ENCODE results near the gene EPB41L4B. TPM values are rescaled to one million over a fixed set of nuclear protein-coding genes. Genes with fewer than 3 reads are reported as not detected.
A peak's percentile ranks its signal among the peaks of the same experiment; 100 is the strongest.

The EPB41L4B gene
- total RNA-seq, 1 experiment from 2014 or later = not detected

DNA sequence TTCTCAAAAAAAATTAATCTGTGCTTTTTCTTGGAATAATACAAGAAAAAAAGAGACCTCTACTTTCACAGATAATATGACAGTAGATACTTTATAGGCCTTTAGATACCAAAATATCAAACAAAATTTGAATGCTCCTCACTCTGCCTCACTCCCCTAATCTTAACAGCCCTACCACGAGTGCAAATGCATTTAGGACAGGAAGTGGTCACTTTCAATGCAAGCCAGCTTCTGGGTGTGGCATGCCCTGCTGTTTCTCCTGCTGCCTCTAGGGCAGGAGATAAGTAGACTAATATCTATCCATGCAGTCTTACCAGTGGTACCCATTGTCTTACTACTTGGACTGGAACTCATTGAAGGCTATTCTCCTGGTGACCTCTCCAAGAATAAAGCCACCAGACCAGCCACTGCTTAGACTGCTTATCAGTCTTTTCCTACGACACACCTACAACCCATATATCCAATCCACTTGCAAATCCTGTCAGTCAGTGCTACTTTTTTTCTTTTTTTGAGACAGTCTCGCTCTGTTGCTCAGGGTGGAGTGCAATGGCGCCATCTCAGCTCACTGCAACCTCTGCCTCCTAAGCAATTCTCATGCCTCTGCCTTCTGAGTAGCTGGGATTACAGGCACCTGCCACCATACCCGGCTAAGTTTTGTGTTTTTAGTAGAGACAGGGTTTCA is 176.8 kb downstream of the EPB41L4B start:
- no peaks in the 10 kb centered on the region for H3K36me3 ChIP-seq (ENCODE audit: insufficient read depth, low read length)
- no peaks in the 10 kb centered on the region for H3K4me1 ChIP-seq (ENCODE audit: low read length)
- no peaks in the 10 kb centered on the region for H4K20me1 ChIP-seq (ENCODE audit: insufficient read depth, low read depth, low read length)
- no peak overlapping the region for H3K4me3 ChIP-seq (ENCODE audit: low read length)
- H3K27ac ChIP-seq (ENCODE audit: low read length) = no peak overlapping the region
- DNase-seq = peak; percentile 64
- H3K79me2 ChIP-seq (ENCODE audit: low read length) = no peaks in the 10 kb centered on the region
- H3K27me3 ChIP-seq (ENCODE audit: low read length) = no peaks in the 10 kb centered on the region
- H3K9me3 ChIP-seq (ENCODE audit: low read length) = no peaks in the 10 kb centered on the region
- no peaks in the 10 kb centered on the region for H3K9me2 ChIP-seq (replicated peaks; ENCODE audit: insufficient read depth, low read length)
- H3K9ac ChIP-seq (ENCODE audit: low read length) = no peak overlapping the region
- H3K4me2 ChIP-seq (ENCODE audit: low read depth, low read length, poor library complexity, severe bottlenecking) = no peak overlapping the region
- no peak overlapping the region for H2AFZ ChIP-seq (ENCODE audit: low read length)

DNA sequence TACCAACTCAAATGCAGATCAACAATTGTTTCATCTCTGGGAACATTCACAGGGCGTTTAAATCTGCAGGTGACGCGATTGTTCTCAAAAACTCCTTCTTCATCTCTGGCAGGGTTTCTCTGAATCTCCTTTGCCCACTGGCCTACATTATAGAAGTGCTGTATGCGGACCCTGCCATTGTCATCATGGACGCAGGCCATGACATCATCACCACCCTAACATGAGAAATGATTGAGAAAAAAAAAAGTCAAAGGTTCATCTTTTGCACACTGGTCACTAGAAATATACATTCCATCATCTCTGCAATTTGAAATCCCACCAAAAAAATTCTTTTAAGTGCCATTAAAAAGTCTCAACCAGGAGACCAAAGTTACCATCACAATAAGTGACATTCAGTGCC is 179.5 kb downstream of the EPB41L4B start:
- Histone ChIP-seq H3K4me3 (ENCODE audit: low read length) (no peak overlapping the region), H3K27me3 (ENCODE audit: low read length) (no peaks in the 10 kb centered on the region), H2AFZ (ENCODE audit: low read length) (no peak overlapping the region), H3K4me2 (ENCODE audit: low read depth, low read length, poor library complexity, severe bottlenecking) (no peak overlapping the region), H3K9me2 (replicated peaks; ENCODE audit: insufficient read depth, low read length) (no peaks in the 10 kb centered on the region), H3K27ac (ENCODE audit: low read length) (no peak overlapping the region), H3K36me3 (ENCODE audit: insufficient read depth, low read length) (no peaks in the 10 kb centered on the region), H3K9ac (ENCODE audit: low read length) (no peak overlapping the region), H3K9me3 (ENCODE audit: low read length) (no peaks in the 10 kb centered on the region), H3K4me1 (ENCODE audit: low read length) (no peaks in the 10 kb centered on the region), H3K79me2 (ENCODE audit: low read length) (no peaks in the 10 kb centered on the region), H4K20me1 (ENCODE audit: insufficient read depth, low read depth, low read length) (no peaks in the 10 kb centered on the region)
- no peak for DNase-seq

DNA sequence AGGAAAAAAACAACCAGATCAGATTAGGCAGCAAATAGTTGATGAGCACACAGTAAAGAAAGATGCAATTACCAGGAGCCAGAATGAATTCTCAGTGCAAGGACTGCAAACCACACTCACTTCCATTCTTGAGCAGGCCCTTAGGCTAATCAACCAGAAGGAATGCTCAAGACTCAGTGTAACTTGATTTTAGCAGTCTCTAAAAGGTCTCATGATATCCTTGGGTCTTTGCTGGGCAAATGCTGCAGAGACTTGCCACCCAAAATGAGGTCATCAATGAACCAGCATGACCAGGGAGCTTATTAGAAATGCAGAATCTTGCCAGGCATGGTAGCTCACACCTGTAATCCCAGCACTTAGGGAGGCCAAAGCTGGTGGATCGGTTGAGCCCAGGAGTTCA is 181.0 kb downstream of the EPB41L4B start:
- no peak overlapping the region for H2AFZ ChIP-seq (ENCODE audit: low read length)
- H3K4me1 ChIP-seq (ENCODE audit: low read length) = no peaks in the 10 kb centered on the region
- H3K9me3 ChIP-seq (ENCODE audit: low read length) = no peaks in the 10 kb centered on the region
- DNase-seq = no peak
- H3K4me3 ChIP-seq (ENCODE audit: low read length) = no peak overlapping the region
- H3K79me2 ChIP-seq (ENCODE audit: low read length) = no peaks in the 10 kb centered on the region
- H3K27ac ChIP-seq (ENCODE audit: low read length) = no peak overlapping the region
- H4K20me1 ChIP-seq (ENCODE audit: insufficient read depth, low read depth, low read length) = no peaks in the 10 kb centered on the region
- H3K36me3 ChIP-seq (ENCODE audit: insufficient read depth, low read length) = no peaks in the 10 kb centered on the region
- H3K9ac ChIP-seq (ENCODE audit: low read length) = no peak overlapping the region
- no peaks in the 10 kb centered on the region for H3K9me2 ChIP-seq (replicated peaks; ENCODE audit: insufficient read depth, low read length)
- H3K27me3 ChIP-seq (ENCODE audit: low read length) = no peaks in the 10 kb centered on the region
- H3K4me2 ChIP-seq (ENCODE audit: low read depth, low read length, poor library complexity, severe bottlenecking) = no peak overlapping the region

DNA sequence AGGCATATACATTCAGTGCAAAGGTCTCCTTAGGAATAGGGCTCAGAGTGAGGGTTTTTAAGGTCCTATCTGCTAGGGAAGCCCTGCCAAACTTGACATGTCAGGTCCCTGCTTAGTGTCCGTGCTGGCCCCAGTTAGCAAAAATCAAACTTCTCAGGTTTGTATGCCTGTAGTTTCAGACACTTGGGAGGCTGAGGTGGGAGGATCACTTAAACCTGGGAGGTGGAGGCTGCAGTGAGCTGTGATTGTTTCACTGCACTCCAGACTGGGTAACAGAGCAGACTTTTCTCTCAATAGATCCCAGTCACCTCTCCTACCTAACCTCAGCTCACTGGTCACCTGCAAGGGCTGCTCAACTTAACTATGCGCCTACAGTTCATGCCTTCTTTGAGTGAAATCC is 182.4 kb downstream of the EPB41L4B start:
- Histone ChIP-seq H3K9ac (ENCODE audit: low read length) (no peak overlapping the region), H3K27me3 (ENCODE audit: low read length) (no peaks in the 10 kb centered on the region), H3K4me3 (ENCODE audit: low read length) (no peak overlapping the region), H3K9me2 (replicated peaks; ENCODE audit: insufficient read depth, low read length) (no peaks in the 10 kb centered on the region), H3K27ac (ENCODE audit: low read length) (no peak overlapping the region), H4K20me1 (ENCODE audit: insufficient read depth, low read depth, low read length) (no peaks in the 10 kb centered on the region), H3K4me2 (ENCODE audit: low read depth, low read length, poor library complexity, severe bottlenecking) (no peak overlapping the region), H3K4me1 (ENCODE audit: low read length) (no peaks in the 10 kb centered on the region), H3K9me3 (ENCODE audit: low read length) (no peaks in the 10 kb centered on the region), H2AFZ (ENCODE audit: low read length) (no peak overlapping the region), H3K36me3 (ENCODE audit: insufficient read depth, low read length) (no peaks in the 10 kb centered on the region), H3K79me2 (ENCODE audit: low read length) (no peaks in the 10 kb centered on the region)
- DNase-seq = no peak

DNA sequence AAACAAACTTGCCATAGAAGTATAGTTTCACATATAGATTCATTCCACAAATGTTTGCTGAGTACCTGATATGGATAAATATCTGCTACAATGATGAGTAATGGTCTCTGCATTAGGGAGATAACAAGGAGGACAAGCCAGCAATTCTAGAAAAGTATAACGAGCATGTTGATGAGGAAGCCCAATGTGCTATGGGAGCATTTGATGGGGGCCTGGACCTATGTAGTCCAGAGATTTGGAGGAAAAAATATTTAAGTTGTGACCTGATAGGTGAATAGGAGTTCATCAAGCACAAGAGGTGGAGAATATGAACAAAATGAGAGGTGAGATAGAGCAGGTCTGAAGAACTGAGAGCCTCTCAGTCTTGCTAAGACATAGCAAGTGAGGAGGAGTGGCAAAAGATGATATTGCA is 186.7 kb downstream of the EPB41L4B start:
- H3K9ac ChIP-seq (ENCODE audit: low read length) = no peak overlapping the region
- H3K4me1 ChIP-seq (ENCODE audit: low read length) = no peaks in the 10 kb centered on the region
- H3K79me2 ChIP-seq (ENCODE audit: low read length) = no peaks in the 10 kb centered on the region
- H3K27me3 ChIP-seq (ENCODE audit: low read length) = no peaks in the 10 kb centered on the region
- H2AFZ ChIP-seq (ENCODE audit: low read length) = no peak overlapping the region
- H3K9me3 ChIP-seq (ENCODE audit: low read length) = no peaks in the 10 kb centered on the region
- no peaks in the 10 kb centered on the region for H3K36me3 ChIP-seq (ENCODE audit: insufficient read depth, low read length)
- H3K9me2 ChIP-seq (replicated peaks; ENCODE audit: insufficient read depth, low read length) = no peaks in the 10 kb centered on the region
- H3K27ac ChIP-seq (ENCODE audit: low read length) = no peak overlapping the region
- no peak overlapping the region for H3K4me3 ChIP-seq (ENCODE audit: low read length)
- no peak overlapping the region for H3K4me2 ChIP-seq (ENCODE audit: low read depth, low read length, poor library complexity, severe bottlenecking)
- DNase-seq = no peak
- no peaks in the 10 kb centered on the region for H4K20me1 ChIP-seq (ENCODE audit: insufficient read depth, low read depth, low read length)

DNA sequence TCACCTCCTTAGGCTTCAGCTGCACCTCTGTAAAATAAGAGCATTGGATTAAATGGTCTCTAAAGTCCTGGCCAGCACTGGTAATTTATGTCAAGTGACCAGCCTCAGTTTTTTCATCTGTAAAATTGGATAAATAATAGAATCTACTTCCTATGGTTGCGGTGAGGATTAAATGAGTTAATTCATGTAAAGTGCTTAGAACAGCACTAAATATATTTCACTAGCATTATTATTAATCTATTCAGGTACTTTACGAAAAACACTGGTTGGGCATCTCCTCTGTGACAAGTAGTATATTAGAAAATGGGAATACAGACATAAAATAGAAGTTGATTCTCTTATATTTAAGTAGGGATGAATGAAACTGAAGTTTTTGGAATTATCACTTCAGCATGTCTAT is 187.3 kb downstream of the EPB41L4B start:
- Histone ChIP-seq H3K9me3 (ENCODE audit: low read length) (no peaks in the 10 kb centered on the region), H2AFZ (ENCODE audit: low read length) (no peak overlapping the region), H3K79me2 (ENCODE audit: low read length) (no peaks in the 10 kb centered on the region), H3K9ac (ENCODE audit: low read length) (no peak overlapping the region), H3K4me1 (ENCODE audit: low read length) (no peaks in the 10 kb centered on the region), H3K36me3 (ENCODE audit: insufficient read depth, low read length) (no peaks in the 10 kb centered on the region), H4K20me1 (ENCODE audit: insufficient read depth, low read depth, low read length) (no peaks in the 10 kb centered on the region), H3K9me2 (replicated peaks; ENCODE audit: insufficient read depth, low read length) (no peaks in the 10 kb centered on the region), H3K4me2 (ENCODE audit: low read depth, low read length, poor library complexity, severe bottlenecking) (no peak overlapping the region), H3K27me3 (ENCODE audit: low read length) (no peaks in the 10 kb centered on the region), H3K27ac (ENCODE audit: low read length) (no peak overlapping the region), H3K4me3 (ENCODE audit: low read length) (no peak overlapping the region)
- DNase-seq = no peak

DNA sequence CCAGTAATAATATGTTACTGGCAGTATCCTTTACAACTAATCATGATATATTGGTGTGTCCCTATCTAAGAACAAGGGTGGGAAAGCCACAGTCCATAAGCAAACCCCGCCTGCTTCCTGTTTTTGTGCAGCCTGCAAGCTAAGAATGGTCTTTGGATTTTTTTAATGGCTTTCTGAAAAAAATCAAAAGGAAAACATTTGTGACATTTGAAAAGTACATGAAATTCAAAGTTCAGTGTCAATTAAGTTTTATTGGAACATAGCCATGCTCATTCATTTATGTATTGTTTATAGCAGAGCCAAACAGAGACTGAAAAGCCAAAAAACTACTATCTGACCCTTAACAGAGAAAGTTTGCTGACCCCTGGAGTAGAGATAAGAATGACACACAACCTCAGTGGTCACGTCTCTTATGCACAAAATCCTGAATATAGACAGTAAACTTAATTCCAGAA is 188.3 kb downstream of the EPB41L4B start:
- Histone ChIP-seq H3K9ac (ENCODE audit: low read length) (no peak overlapping the region), H3K4me3 (ENCODE audit: low read length) (no peak overlapping the region), H3K9me3 (ENCODE audit: low read length) (no peaks in the 10 kb centered on the region), H2AFZ (ENCODE audit: low read length) (no peak overlapping the region), H3K9me2 (replicated peaks; ENCODE audit: insufficient read depth, low read length) (no peaks in the 10 kb centered on the region), H3K27ac (ENCODE audit: low read length) (no peak overlapping the region), H3K79me2 (ENCODE audit: low read length) (no peaks in the 10 kb centered on the region), H3K27me3 (ENCODE audit: low read length) (no peaks in the 10 kb centered on the region), H3K4me2 (ENCODE audit: low read depth, low read length, poor library complexity, severe bottlenecking) (no peak overlapping the region), H3K36me3 (ENCODE audit: insufficient read depth, low read length) (no peaks in the 10 kb centered on the region), H3K4me1 (ENCODE audit: low read length) (no peaks in the 10 kb centered on the region), H4K20me1 (ENCODE audit: insufficient read depth, low read depth, low read length) (no peaks in the 10 kb centered on the region)
- no peak for DNase-seq

DNA sequence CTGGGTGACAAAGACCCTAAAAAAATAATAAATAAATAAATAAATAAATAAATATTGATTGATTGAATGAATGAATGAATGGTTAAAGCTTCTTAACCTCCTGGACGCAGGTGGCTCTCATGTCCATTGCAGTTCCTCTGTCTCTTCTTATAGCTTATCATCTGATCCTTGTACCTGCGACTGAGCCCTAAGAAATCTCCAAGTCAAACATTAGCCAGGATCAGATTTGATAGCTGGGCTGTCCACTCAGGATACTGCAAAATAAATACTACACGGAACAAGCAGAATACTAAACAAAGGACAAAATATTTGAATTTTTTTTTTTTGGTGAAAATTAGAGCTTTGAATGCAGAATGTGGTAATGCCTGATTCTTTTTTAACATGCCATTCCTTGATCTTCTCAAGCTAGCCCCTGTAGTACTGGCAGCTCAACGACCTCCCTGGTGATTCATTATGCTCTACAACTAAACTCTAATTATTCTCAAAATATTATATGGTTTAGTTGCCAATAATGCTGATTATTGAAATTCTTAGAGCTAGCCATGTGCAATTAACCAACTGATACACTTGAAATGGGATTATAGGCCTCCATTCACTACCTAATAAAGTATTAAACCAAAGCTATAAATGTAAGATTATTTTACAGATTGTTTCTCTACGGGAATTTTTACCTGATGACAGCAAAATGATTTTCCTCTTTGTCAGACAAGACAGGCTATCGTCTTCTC is 191.2 kb downstream of the EPB41L4B start:
- H3K79me2 ChIP-seq (ENCODE audit: low read length) = no peaks in the 10 kb centered on the region
- H3K9ac ChIP-seq (ENCODE audit: low read length) = no peak overlapping the region
- no peak for DNase-seq
- H3K9me2 ChIP-seq (replicated peaks; ENCODE audit: insufficient read depth, low read length) = no peaks in the 10 kb centered on the region
- H3K27ac ChIP-seq (ENCODE audit: low read length) = no peak overlapping the region
- H4K20me1 ChIP-seq (ENCODE audit: insufficient read depth, low read depth, low read length) = no peaks in the 10 kb centered on the region
- no peaks in the 10 kb centered on the region for H3K36me3 ChIP-seq (ENCODE audit: insufficient read depth, low read length)
- H3K27me3 ChIP-seq (ENCODE audit: low read length) = no peaks in the 10 kb centered on the region
- H2AFZ ChIP-seq (ENCODE audit: low read length) = no peak overlapping the region
- H3K9me3 ChIP-seq (ENCODE audit: low read length) = no peaks in the 10 kb centered on the region
- no peak overlapping the region for H3K4me2 ChIP-seq (ENCODE audit: low read depth, low read length, poor library complexity, severe bottlenecking)
- no peaks in the 10 kb centered on the region for H3K4me1 ChIP-seq (ENCODE audit: low read length)
- no peak overlapping the region for H3K4me3 ChIP-seq (ENCODE audit: low read length)

Data from Karpas-422 (cell line).